Activated CD4-positive, alpha-beta T cell treated with anti-CD3 and anti-CD28 coated beads, Interleukin-10, Interleukin-2, amounts not matched to agents 100 ng/mL and 50 ng/mL, durations not matched to agents 16 hours and 8 hours (primary cell): Measurements from ENCODE around the gene TPCN2.

ENCODE experiments used
- DNase-seq: peaks from one replicate; pipeline ENCODE4 v3.0.0-alpha.2; 2020

The TPCN2 gene

GRCh38 chr11:69039501-69039900, 9.2 kb upstream of the TPCN2 start:
- DNase-seq, result no peak

DNA sequence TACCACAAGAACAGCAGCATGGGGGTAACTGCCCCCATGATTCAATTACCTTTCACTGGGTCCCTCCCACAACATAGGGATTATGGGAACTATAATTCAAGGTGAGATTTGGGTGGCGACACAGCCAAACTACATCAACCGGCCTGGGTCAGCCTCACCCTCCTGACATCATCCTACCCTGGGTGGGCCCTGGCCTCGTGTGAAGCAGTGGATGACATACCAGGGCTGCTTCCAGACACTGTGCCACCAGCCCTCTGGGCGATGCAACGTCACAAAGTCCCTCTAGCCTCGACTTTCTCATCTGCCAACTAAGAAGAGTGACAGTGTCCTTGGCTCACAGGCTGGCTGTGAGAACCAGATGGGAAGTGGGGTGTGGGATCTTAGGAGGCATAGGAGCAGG, 8.7 kb upstream of the TPCN2 start:
- DNase-seq, result no peak

GRCh38 chr11:69040581-69041260, 8.0 kb upstream of the TPCN2 start:
- DNase-seq, result peak; percentile 10

DNA sequence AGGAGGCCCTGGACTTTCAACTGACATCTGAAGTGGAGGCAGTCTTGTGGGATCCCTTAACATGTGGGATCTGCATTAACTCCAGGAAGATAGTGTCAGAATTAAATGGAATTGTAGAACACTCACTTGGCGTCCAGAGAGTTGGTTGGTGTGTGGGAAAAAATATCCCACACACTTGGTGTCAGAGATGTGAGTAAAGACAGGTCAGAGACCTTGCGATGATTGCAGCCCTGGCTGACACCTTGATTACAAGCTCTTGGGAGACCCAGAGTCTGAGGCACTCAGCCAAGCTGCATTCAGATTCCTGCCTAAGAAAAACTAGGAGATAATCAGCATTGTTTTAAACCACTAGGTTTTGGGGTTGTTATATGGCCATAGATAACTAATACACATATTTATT, 7.2 kb upstream of the TPCN2 start:
- DNase-seq, result no peak

- peak; percentile 19 for DNase-seq
These were observed 4.4 kb upstream of the TPCN2 start for GRCh38 chr11:69044111-69045013.

DNA sequence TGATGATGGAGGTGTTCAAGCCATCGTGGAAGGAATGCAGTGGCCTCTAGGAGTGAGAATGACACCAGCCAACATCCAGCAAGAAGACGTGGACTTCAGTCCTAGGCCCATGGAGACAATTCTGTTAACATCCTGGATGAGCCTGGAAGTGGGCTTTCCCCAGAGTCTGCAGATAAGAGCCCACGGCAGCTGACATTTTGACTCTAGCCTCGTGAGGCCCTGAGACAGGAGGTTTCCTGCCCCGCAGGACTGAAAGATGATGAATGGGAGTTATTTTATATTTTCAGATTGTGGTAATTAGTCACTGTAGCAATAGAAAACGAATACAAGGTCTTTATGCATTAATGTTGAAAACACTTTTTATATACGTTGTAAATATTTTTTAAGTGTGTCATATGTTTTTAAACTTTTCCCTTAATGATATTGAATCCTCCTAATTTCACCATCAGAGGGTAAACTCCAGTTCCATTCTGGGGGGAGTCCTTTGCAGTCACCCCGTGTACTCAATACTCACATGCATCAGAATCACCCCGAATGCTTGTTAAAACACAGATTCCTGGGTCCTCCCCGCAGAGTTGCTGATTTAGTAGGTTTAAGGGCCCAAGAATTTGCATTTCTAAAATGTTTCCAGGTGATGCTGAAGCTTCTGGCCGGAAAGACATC, 570 bp upstream of the TPCN2 start:
- no peak for DNase-seq

DNA sequence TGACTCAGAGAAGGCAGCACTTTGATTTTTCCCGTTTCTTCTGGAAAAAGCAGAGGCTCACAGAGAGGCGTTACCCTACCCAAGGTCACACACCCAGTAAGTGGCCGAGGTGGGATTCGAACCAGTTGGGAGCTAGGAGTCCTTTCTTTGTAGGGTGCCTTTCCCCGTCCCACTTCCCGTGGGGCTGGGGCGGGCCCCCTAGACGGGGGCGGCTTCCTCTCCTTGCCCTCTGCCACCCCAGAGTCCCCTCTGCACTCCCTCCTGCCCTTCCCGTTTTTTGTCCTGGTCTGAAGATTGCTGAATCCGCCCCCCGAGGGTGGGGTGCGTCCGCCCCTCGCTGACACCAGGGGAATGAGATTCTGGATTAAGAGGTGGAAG, 747 bp downstream of the TPCN2 start:
- peak; percentile 24 for DNase-seq

- DNase-seq, result no peak
These were observed 2.1 kb downstream of the TPCN2 start for GRCh38 chr11:69050592-69051380.

DNA sequence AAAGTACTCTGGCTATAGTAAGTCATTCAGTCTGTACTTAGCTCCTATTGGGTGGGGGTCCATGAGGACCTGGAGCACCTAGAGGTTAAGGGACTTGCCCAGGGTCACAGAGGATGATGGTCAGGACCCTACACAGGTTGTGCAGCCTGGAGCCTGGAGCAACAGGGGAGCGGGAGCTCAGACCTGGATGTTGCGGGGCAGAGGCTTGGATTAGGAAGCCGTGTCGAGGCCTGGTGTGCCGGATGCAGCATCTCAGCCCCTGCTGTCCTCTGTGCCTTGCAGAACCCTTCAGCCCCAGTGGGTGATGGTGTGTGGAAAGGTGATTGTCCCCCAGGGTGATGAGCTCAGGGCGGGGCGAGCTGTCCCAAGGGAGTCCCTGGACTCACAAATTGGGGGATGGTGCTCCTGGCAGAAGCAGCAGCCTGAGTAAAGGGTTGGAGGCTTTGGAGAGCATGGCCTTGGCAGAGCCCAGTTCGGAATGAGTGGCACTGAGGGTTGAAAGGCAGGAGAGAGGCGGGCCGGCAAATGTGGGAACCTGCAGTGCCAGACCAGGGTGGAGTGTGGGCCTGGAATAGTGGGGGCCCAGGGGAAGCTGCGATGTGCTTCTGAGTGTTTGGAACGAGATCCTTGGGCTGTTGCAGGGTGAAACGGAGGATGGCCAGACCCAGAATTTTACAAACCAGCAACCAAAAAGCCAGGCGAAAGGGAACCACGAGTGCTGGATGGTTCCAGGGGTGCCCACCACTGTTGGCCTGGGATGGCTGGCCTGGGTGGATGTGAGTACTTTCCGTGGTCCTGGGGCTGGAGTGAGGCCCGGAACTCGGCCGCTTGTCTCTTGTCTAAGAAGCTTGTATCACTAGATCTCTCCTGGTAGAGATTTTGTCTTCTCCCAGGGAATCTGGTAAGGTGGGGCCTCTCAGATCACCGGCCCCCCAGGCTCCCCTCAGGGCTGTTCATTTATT, 2.9 kb downstream of the TPCN2 start:
- no peak for DNase-seq

GRCh38 chr11:69052343-69053168, 3.8 kb downstream of the TPCN2 start:
- DNase-seq, result no peak

DNA sequence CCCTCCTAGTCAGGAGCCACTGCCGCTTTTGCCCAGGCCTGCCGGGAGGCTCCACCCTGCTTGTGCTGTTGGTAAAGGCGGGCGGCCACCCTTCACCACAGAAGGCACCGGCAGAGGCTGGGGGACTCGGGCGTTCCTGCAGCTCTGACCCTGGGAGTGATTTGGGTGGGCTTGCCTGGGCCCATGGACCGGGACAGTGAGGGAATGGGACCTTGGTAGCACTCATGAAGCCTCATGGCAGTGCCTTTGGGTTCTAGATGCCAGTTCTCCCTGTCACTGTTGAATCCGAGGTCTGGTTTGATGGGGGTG, 4.4 kb downstream of the TPCN2 start:
- no peak for DNase-seq

DNA sequence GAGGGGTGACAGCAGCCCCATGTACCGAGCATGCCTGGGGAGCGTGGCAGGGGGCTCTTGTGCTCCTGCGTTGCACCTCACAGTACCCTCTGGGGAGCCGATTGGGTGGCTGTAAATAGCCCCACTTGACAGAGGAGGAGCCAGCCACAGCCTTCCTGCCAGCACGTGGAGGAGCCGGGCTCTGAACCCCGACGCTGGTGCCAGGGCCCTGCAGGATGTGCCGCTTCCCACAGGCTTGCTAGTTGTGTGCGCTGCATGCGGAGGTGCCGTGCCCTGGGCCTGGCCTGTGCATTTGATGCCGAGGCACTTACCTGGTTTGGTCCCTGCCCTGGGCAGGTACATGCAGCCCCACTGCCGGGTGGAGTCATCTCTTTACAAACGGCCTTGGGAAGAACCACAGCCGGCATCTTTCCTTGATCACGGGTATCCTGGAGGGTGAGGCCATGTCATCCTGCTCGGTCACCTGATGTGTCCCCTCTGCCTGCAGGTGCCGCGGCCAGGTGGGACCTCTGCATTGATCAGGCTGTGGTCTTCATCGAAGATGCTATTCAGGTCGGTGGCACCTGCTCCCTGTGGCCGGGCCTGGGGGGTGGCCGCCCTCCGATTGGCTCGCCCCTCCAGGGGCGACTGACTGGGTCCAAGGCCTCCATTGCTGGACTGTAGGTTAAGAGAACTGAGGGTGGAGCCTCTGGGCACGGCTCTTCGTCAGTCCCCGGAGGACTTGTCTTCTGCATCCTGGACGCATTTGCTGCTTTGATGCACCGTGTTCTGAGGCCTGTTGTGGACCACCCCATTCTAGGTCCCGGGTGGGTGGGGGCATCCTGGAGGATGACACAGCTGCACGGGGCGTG, 5.0 kb downstream of the TPCN2 start:
- no peak for DNase-seq

GRCh38 chr11:69054397-69055211, 5.9 kb downstream of the TPCN2 start:
- no peak for DNase-seq

- DNase-seq, result no peak
These were observed 6.5 kb downstream of the TPCN2 start for GRCh38 chr11:69055212-69055586.

- peak; percentile 59 for DNase-seq
These were observed 7.1 kb downstream of the TPCN2 start for GRCh38 chr11:69055598-69056516.

- DNase-seq, result no peak
These were observed 8.5 kb downstream of the TPCN2 start for GRCh38 chr11:69057236-69057635.

- DNase-seq, result no peak
These were observed 9.1 kb downstream of the TPCN2 start for GRCh38 chr11:69057801-69058200.
